GM12875 (cell line): ENCODE measurements around the gene ZBTB25.
A peak's percentile ranks its signal among the peaks of the same experiment; 100 is the strongest.

Experiments
- H3K4me3 ChIP-seq: one replicate; pipeline ENCODE4 v1.5.1; 2011; ENCODE audit warnings: low read depth, low read length, control low read depth
- TF ChIP-seq, protein P1 (sequence below): IDR thresholded peaks from 2 replicates; pipeline ENCODE4 v1.5.1; 2011; ENCODE audit warnings: low read depth, mild to moderate bottlenecking, control low read depth, inconsistent platforms, low read length, moderate library complexity, borderline replicate concordance; ENCODE audit not compliant: insufficient read depth

The ZBTB25 gene, protein sequence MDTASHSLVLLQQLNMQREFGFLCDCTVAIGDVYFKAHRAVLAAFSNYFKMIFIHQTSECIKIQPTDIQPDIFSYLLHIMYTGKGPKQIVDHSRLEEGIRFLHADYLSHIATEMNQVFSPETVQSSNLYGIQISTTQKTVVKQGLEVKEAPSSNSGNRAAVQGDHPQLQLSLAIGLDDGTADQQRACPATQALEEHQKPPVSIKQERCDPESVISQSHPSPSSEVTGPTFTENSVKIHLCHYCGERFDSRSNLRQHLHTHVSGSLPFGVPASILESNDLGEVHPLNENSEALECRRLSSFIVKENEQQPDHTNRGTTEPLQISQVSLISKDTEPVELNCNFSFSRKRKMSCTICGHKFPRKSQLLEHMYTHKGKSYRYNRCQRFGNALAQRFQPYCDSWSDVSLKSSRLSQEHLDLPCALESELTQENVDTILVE

DNA sequence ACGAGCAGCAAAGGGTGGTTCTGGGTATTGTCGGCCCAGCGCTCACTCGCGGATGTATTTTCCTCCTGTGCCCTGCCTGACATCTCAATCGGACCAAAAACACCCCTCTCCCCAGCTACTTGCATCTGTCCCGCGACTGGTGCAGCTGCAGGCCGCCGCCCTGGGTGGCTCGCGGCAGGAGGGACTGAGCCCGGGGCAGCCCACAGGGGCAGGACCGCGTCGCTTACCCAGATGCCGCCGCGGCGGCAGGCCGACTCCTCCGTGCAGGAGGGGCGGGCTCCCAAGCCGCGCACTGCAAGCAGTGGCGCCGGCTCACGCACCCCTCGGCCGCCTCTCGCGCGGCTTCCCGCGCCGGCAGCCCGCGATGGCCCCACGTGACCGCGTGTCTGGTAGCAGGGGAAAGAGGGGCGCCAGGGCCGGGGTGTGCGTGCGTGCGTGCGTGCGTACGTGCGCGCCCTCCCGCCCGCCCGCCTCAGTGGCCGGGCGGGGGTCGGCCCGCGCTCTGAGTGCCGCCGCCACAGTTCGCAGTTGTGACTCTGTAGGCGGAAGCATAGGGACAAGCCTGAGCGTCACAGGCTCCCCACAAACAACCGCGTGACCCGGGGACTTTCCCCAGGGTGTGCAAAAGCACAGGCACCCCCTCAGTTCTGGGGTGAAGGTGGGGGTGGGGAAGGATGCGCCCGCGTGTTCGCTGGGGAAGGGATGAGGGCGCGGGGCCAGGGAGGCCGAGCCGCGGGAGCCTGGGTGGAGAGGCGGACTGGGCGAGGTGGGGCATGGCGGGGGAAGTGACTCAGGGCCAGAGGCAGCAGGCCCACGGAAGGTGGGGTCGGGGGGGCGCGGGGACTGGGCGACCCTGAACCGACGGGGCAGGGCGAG, at the start of gene ZBTB25:
Gene ZBTB25 (minus strand): TSS at position 405 of the 876 bp plus-strand sequence. CDS start 13,305 bp downstream, outside the sequence.
- peak within 1 kb of the TSS; percentile 94 for H3K4me3 ChIP-seq
- TF ChIP-seq, protein P1, sequence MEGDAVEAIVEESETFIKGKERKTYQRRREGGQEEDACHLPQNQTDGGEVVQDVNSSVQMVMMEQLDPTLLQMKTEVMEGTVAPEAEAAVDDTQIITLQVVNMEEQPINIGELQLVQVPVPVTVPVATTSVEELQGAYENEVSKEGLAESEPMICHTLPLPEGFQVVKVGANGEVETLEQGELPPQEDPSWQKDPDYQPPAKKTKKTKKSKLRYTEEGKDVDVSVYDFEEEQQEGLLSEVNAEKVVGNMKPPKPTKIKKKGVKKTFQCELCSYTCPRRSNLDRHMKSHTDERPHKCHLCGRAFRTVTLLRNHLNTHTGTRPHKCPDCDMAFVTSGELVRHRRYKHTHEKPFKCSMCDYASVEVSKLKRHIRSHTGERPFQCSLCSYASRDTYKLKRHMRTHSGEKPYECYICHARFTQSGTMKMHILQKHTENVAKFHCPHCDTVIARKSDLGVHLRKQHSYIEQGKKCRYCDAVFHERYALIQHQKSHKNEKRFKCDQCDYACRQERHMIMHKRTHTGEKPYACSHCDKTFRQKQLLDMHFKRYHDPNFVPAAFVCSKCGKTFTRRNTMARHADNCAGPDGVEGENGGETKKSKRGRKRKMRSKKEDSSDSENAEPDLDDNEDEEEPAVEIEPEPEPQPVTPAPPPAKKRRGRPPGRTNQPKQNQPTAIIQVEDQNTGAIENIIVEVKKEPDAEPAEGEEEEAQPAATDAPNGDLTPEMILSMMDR, result no peak

DNA sequence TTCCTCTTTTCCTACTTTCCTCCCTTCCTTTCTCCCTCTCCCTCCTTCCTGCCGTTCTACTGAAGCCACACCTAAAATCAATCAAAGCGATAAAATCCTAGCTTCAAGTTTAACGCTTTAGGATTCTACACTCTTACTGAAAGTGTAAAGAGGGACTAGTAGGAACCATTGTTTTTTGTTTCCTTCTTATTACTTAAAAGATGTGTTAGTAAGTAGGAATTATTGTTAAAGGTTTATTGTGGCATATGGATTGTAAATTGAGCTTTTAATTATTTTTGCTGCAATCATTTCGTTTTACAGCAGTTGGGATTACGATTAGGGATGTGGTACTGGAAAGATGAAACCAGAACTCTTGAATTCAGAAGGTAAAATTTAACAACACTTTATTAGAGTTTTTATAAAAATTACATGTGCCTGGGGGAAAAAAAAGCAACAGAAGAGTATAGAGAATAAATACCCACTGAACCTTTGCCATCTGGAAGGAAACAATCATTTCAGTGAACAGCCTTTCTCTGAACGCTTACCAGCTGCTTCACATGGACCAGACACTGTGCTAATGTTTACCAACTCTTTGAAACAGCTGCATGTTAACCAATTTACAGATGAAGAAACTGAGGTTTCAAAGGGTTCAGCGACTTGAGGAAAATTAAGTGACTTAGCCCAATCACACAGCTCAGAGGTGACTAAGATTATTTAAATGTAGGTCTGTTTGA, 47.1 kb upstream of the ZBTB25 start:
- TF ChIP-seq, protein P1, result no peak
- no peak overlapping the region for H3K4me3 ChIP-seq

DNA sequence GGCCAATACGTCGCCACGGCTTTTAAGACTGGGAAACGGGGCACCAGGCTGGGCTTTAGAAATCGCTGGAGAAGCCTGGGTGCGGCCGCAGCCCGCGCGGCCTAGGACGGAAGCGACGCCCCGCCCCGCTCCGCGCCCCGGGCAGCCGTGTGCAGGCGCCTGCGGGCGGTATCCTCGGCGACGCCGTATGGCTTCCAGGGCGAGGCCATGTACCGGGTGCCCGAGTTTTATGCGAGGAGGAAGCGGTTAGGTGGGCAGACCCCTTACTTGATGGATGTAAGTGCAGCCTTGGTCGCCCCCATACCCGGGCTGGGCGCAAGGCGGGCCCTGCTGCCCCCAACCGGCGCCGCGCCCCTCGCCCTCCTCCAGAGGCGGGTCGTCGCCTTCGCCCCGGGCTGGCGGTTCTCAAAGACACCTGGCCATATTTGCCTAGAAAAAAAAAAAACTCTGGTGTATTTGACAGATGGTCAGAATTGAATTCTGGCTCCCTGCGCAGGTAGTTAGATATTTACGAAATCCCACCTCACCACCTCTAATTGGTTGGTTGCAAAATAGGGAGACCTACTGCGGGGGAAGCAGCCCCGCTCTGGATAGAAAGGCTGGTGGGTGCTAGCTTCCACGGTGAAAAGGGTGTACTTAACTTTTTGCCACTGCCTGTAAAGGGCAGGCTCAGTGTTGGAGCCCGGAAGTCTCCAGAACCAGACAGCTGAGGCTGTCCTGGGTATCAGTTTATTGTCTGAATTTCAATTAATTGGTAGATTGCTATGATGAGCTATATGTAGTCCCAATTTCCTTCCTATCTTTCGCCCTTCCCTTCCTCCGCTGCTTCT, 46.4 kb upstream of the ZBTB25 start, which contains the start of gene PPP1R36:
Gene PPP1R36 (plus strand): TSS at position 171 of the 830 bp plus-strand sequence. CDS start 37 bp downstream, at position 208.
- TF ChIP-seq, protein P1, result no peak
- no peak within 1 kb of the TSS for H3K4me3 ChIP-seq

GRCh38 chr14:64549016-64549415, 45.4 kb upstream of the ZBTB25 start:
- TF ChIP-seq, protein P1, result no peak
- H3K4me3 ChIP-seq, result no peak overlapping the region

- no peak overlapping the region for H3K4me3 ChIP-seq
- TF ChIP-seq, protein P1, result no peak
These were observed 41.1 kb upstream of the ZBTB25 start for GRCh38 chr14:64544607-64545312.
